Hepatocyte (in vitro differentiated cells): ENCODE measurements around the gene GMIP.
"Not testable (repeated sequence)": the region's sequence is repeated elsewhere in the genome, so short reads cannot be mapped to it uniquely, and the experiment has no call there.

Experiments used
- CTCF ChIP-seq: fragments of 200-600 bp; sonication (generic); IDR thresholded peaks from 2 replicates; pipeline ENCODE4 v1.5.1; 2016; ENCODE audit warnings: antibody characterized with exemption, mild to moderate bottlenecking; ENCODE audit not compliant: poor library complexity
- EZH2 ChIP-seq: fragments of 200-600 bp; sonication (generic); IDR thresholded peaks from 2 replicates; pipeline ENCODE4 v1.6.1; 2016; ENCODE audit warnings: antibody characterized with exemption, mild to moderate bottlenecking, borderline replicate concordance
- EZH2phosphoT487 ChIP-seq: fragments of 200-600 bp; sonication (generic); IDR thresholded peaks from one replicate; pipeline ENCODE4 v1.6.1; 2018; ENCODE audit warnings: antibody characterized with exemption, mild to moderate bottlenecking, low read depth, moderate library complexity; ENCODE audit not compliant: unreplicated experiment, severe bottlenecking

DNA sequence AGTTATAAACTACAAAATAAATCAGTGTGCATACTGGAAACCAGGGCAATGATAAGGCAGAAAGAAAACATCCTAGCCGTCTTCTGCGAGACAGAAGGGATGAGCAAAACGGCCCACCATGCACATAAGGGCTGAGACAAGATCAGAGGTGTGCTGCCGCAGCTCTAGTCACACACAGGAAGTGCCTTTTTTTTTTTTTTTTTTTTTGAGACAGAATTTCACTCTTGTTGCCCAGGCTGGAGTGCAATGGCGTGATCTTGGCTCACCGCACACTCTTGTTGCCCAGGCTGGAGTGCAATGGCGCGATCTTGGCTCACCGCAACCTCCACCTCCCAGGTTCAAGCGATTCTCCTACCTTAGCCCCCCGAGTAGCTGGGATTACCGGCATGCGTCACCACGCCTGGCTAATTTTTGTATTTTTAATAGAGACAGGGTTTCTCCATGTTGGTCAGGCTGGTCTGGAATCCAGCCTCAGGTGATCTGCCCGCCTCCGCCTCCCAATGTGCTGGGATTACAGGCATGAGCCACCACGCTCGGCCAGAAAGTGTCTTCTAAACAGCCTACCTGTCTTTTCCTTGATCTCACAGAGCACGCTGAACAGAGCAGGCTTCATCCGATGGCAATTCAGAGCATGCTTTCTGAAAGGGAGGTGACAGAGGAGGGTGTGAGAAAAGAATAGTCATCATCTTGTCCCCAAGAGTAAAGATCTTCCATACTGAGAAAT is 44.6 kb downstream of the GMIP start:
- not testable (repeated sequence) for TF ChIP-seq CTCF, EZH2, EZH2phosphoT487
